ENCODE data around the gene WDR27. TPM values are rescaled to one million over a fixed set of nuclear protein-coding genes. Genes with fewer than 3 reads are reported as not detected.

Gene WDR27
- total and polyA plus RNA-seq, 10 donors = 17.6 to 69.5 (median 45.7) TPM

GRCh38 chr6:169533301-169534038 is 168.4 kb downstream of the WDR27 start:
- WGBS, 5 donors = 93 to 97% (median 96%) methylated on average over 6 of the region's 6 CpGs
- Histone ChIP-seq H3K36me3 (peaks cover 0 to 12% (median 0%) of the 10 kb centered on the region in 6 donors), H3K27me3 (replicated peaks in 1 of 7) (no peaks in the 10 kb centered on the region), H3K4me3 (no peak overlapping the region), H3K9me3 (peaks cover 0 to 46% (median 36%) of the 10 kb centered on the region in 8 donors), H3K27ac (no peak overlapping the region), H3K4me1 (no peaks in the 10 kb centered on the region)
- TF ChIP-seq POLR2AphosphoS5 (IDR thresholded peaks at IDR 0.05) = no peak
- no peak for TF ChIP-seq POLR2A (IDR thresholded peaks at IDR 0.05)
- no peak for TF ChIP-seq CTCF (IDR thresholded peaks at IDR 0.05 in 8 of 11, conservative IDR thresholded peaks at IDR 0.05 in 3 of 11)
- no peak for DNase-seq
- intact Hi-C loops (cut with DNase I; ENCODE audit: low total_unique reads) = no loop called here

- no peaks in the 10 kb centered on the region for H3K36me3 ChIP-seq
- TF ChIP-seq POLR2A (IDR thresholded peaks at IDR 0.05) (no peak), POLR2AphosphoS5 (IDR thresholded peaks at IDR 0.05) (no peak)
- H3K4me3 ChIP-seq = no peak overlapping the region
- no peaks in the 10 kb centered on the region for H3K27me3 ChIP-seq (replicated peaks in 1 of 7)
- no peaks in the 10 kb centered on the region for H3K4me1 ChIP-seq
- peaks cover 0 to 30% (median 25%) of the 10 kb centered on the region in 8 donors for H3K9me3 ChIP-seq
- DNase-seq = no peak
- 55 to 80% (median 61%) methylated on average over 1 of the region's 1 CpG for WGBS, 5 donors
- H3K27ac ChIP-seq = no peak overlapping the region
- intact Hi-C loops (cut with DNase I; ENCODE audit: low total_unique reads) = no loop called here
These were observed 171.1 kb downstream of the WDR27 start for GRCh38 chr6:169530752-169531123.

DNA sequence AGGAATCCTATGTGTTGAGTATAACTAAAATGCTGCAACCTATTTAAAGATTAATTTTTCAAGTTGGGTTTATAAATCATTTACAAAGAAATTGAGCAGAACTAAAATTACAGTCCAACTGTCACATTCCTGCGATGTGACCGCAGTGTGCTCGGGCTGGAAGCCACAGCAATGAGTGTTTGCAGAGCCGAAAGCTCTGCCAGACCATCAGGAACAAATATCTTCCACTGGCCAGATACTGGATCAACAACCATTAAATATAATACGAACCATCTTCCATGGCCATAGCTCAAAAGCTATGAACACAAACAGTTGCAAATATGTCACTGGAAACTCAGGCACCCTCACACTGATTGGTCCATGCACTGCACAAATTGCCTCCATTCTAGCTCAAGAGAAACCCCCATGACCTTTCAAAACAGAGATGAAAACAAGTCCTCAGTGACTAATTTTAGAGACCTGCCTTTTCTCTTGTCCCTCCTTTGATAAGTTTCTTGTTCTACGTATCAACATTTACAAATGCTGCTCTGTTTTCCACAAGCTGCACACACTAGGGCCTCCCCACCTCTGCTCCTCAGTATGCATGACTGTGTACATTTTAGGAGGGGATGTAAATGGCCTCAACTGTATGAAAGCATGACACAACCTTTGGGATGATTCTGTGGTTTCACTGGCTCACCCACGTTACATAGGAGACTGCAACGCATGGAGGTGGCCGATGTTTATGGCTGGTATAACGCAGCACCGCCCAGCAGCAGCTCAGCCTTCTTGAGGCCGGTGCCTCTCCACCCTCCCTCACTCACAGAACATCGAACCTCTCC is 171.7 kb downstream of the WDR27 start:
- no peak for TF ChIP-seq POLR2AphosphoS5 (IDR thresholded peaks at IDR 0.05)
- no peak for TF ChIP-seq POLR2A (IDR thresholded peaks at IDR 0.05)
- no peak for TF ChIP-seq CTCF (IDR thresholded peaks at IDR 0.05 in 8 of 11, conservative IDR thresholded peaks at IDR 0.05 in 3 of 11)
- WGBS, 5 donors = 78 to 90% (median 81%) methylated on average over 13 of the region's 13 CpGs
- H3K27me3 ChIP-seq (replicated peaks in 1 of 7) = no peaks in the 10 kb centered on the region
- no peaks in the 10 kb centered on the region for H3K4me1 ChIP-seq
- H3K9me3 ChIP-seq = peaks cover 0 to 24% (median 19%) of the 10 kb centered on the region in 8 donors
- intact Hi-C loops (cut with DNase I; ENCODE audit: low total_unique reads) = no loop called here
- no peaks in the 10 kb centered on the region for H3K36me3 ChIP-seq
- DNase-seq = no peak
- no peak overlapping the region for H3K27ac ChIP-seq
- no peak overlapping the region for H3K4me3 ChIP-seq

GRCh38 chr6:169528755-169529154 is 173.1 kb downstream of the WDR27 start:
- no peak for DNase-seq
- TF ChIP-seq CTCF (IDR thresholded peaks at IDR 0.05 in 8 of 11, conservative IDR thresholded peaks at IDR 0.05 in 3 of 11) = no peak
- TF ChIP-seq POLR2AphosphoS5 (IDR thresholded peaks at IDR 0.05) = no peak
- no peak for TF ChIP-seq POLR2A (IDR thresholded peaks at IDR 0.05)

More at GRCh38 chr6:169528755-169529154, 173.1 kb downstream of the WDR27 start:
- Histone ChIP-seq H3K27ac (no peak overlapping the region), H3K9me3 (peaks cover 0 to 11% (median 5%) of the 10 kb centered on the region in 8 donors), H3K27me3 (replicated peaks in 1 of 7) (no peaks in the 10 kb centered on the region), H3K4me1 (no peaks in the 10 kb centered on the region), H3K36me3 (no peaks in the 10 kb centered on the region), H3K4me3 (no peak overlapping the region)
- 92 to 99% (median 97%) methylated on average over 3 of the region's 3 CpGs for whole genome bisulfite sequencing, 5 donors
- intact Hi-C loops (cut with DNase I; ENCODE audit: low total_unique reads) = no loop called here

All from spleen (tissue), 11 donors.